Measurements from ENCODE around the gene ABTB2. TPM values are rescaled to one million over a fixed set of nuclear protein-coding genes. Genes with fewer than 3 reads are reported as not detected.
A peak's percentile ranks its signal among the peaks of the same experiment; 100 is the strongest.

Gene ABTB2
- total and polyA plus RNA-seq, 10 of the 15 experiments (the other 5 are each of a cell fraction or from before 2014, with no cell fraction given) = 0.13 to 2.1 (median 0.72) TPM

DNA sequence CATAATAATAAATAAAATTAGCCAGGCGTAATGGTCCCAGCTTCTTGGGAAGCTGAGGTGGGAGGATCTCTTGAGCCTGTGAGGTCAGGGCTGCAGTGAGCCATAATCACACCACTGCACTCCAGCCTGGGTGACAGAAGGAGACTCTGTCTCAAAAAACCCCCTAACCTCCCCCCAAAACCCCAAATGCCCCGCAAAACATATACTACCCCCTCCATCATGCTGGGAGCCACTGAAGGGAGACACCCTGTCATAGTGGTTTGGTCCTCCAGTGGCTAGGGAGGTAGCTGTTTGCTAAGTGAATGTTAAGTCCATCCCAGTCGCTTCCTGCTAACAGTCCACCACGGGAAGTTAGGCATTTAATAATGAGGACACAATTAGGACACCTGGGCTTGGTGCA lies 125.0 kb downstream of the ABTB2 start:
- Histone ChIP-seq H3K27ac (ENCODE audit: control insufficient read depth, insufficient read depth) (0 out of 2 replicates have a peak overlapping the region, but pooled peaks have one; percentile 37), H3K79me2 (ENCODE audit: control insufficient read depth, insufficient read depth, low read length) (no peaks in the 10 kb centered on the region), H3K36me3 (ENCODE audit: control insufficient read depth in 2 of 2, insufficient read depth in 2 of 2, low read length in 1 of 2) (no peaks in the 10 kb centered on the region; a peak in 1 of 4 replicates), H3K4me2 (ENCODE audit: control insufficient read depth, insufficient read depth) (no peak overlapping the region), H3K4me1 (ENCODE audit: control insufficient read depth, insufficient read depth, low read length) (peaks cover 48% of the 10 kb centered on the region), H3K27me3 (replicated peaks in 1 of 2; ENCODE audit: control insufficient read depth in 2 of 2, insufficient read depth in 2 of 2, low read length in 1 of 2) (no peaks in the 10 kb centered on the region), H3K9me3 (replicated peaks; ENCODE audit: control insufficient read depth, insufficient read depth, low read length) (no peaks in the 10 kb centered on the region), H3K9ac (ENCODE audit: control insufficient read depth, insufficient read depth, low read length) (no peak overlapping the region), H2AFZ (ENCODE audit: control insufficient read depth, low read depth, low read length) (peak overlapping the region; percentile 6), H3K4me3 (no peak overlapping the region), H4K20me1 (ENCODE audit: control insufficient read depth, insufficient read depth) (no peaks in the 10 kb centered on the region)
- POLR2A ChIA-PET = interaction anchor here (1.5 to 2.2 kb wide), 3 partner anchors 10 to 17 kb away, joined by 3 to 9 read pairs (median 6); no protein-coding TSS in a partner anchor
- 47% methylated on average over 4 of the region's 4 CpGs for WGBS (ENCODE audit: insufficient coverage, insufficient replicate concordance, low lambda C conversion rate, missing lambda C conversion rate)
- intact Hi-C loops (cut with micrococcal nuclease; ENCODE audit: unreplicated experiment) = loop anchor here (10.0 kb wide), 1 partner anchor 458 kb away; the partner anchor contains the start of gene FBXO3
- SMC1A ChIA-PET (ENCODE audit: uncharacterized antibody, unreplicated experiment) = interaction anchor here (0.6 to 17.3 kb wide), 8 partner anchors 10 to 1455 kb away, joined by 3 to 192 read pairs (median 8); no protein-coding TSS in a partner anchor
- CTCF ChIA-PET = interaction anchor here (0.6 to 4.2 kb wide), 2 partner anchors 10 to 125 kb away, joined by 3 to 18 read pairs; no protein-coding TSS in a partner anchor
- in situ Hi-C loops (cut with MboI) = no loop called here
- 0 out of 2 replicates have a peak, but pooled peaks have one; percentile 15 for TF ChIP-seq NFIC (IDR thresholded peaks at IDR 0.05; ENCODE audit: low read depth, low read length)
- TF ChIP-seq RUNX3 (IDR thresholded peaks at IDR 0.05; ENCODE audit: low read length) = peak; percentile 75; the same call in 1 of the 2 replicates
- TF ChIP-seq IKZF2 (IDR thresholded peaks at IDR 0.05) = peak in 1 of 2 experiments; percentile 31; a peak in 1 of 4 replicates
- TF ChIP-seq POLR2AphosphoS2 (IDR thresholded peaks at IDR 0.05; ENCODE audit: low read depth, low read length) = no peak
- 0 out of 2 replicates have a peak, but pooled peaks have one; percentile 17 for TF ChIP-seq EED (IDR thresholded peaks at IDR 0.05; ENCODE audit: low read depth)
- no peak for DNase-seq (ENCODE audit: low read depth, low spot score)
- peak; percentile 20 for ATAC-seq
- RAD21 ChIA-PET (ENCODE audit: unreplicated experiment) = interaction anchor here (0.6 to 7.2 kb wide), 7 partner anchors 8 to 125 kb away, joined by 3 to 107 read pairs (median 4); partner anchors contain the start of gene ABTB2
- FAIRE-seq = no peak
- BruUV-seq (replicated peaks) = no TSS peak

DNA sequence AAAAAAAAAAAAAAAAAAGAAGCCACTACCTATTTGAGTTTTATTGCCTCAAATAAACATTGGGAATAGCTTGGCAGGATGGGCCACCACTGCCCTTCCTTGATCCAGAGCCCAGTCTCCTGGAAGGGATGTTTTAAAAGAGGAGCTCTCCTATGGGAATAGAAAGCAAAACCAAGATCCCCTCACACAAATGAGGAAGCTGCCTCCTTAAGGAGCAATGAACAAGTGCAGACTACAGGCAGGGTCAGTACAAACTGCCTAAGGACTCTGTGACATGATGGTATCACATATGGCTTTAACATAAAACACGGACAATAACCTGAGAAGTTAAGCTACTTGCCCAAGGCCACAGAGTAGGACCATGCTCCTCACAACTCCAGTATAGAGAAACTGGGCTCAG lies 131.6 kb downstream of the ABTB2 start:
- WGBS (ENCODE audit: insufficient coverage, insufficient replicate concordance, low lambda C conversion rate, missing lambda C conversion rate) = 90% methylated on average over 1 of the region's 1 CpG
- intact Hi-C loops (cut with micrococcal nuclease; ENCODE audit: unreplicated experiment) (no loop called here), in situ Hi-C loops (cut with MboI) (no loop called here)
- no peaks in the 10 kb centered on the region; a peak in 1 of 4 replicates for H3K36me3 ChIP-seq (ENCODE audit: control insufficient read depth in 2 of 2, insufficient read depth in 2 of 2, low read length in 1 of 2)
- no peaks in the 10 kb centered on the region for H3K79me2 ChIP-seq (ENCODE audit: control insufficient read depth, insufficient read depth, low read length)
- H3K4me2 ChIP-seq (ENCODE audit: control insufficient read depth, insufficient read depth) = no peak overlapping the region
- BruUV-seq (replicated peaks) = no TSS peak
- DNase-seq (ENCODE audit: low read depth, low spot score) = no peak
- no peaks in the 10 kb centered on the region; a peak in 1 of 4 replicates for H3K27me3 ChIP-seq (replicated peaks in 1 of 2; ENCODE audit: control insufficient read depth in 2 of 2, insufficient read depth in 2 of 2, low read length in 1 of 2)
- no peaks in the 10 kb centered on the region; the same call in 1 of the 2 replicates for H4K20me1 ChIP-seq (ENCODE audit: control insufficient read depth, insufficient read depth)
- peak; percentile 32 for ATAC-seq
- H3K9ac ChIP-seq (ENCODE audit: control insufficient read depth, insufficient read depth, low read length) = no peak overlapping the region
- TF ChIP-seq, protein P1, sequence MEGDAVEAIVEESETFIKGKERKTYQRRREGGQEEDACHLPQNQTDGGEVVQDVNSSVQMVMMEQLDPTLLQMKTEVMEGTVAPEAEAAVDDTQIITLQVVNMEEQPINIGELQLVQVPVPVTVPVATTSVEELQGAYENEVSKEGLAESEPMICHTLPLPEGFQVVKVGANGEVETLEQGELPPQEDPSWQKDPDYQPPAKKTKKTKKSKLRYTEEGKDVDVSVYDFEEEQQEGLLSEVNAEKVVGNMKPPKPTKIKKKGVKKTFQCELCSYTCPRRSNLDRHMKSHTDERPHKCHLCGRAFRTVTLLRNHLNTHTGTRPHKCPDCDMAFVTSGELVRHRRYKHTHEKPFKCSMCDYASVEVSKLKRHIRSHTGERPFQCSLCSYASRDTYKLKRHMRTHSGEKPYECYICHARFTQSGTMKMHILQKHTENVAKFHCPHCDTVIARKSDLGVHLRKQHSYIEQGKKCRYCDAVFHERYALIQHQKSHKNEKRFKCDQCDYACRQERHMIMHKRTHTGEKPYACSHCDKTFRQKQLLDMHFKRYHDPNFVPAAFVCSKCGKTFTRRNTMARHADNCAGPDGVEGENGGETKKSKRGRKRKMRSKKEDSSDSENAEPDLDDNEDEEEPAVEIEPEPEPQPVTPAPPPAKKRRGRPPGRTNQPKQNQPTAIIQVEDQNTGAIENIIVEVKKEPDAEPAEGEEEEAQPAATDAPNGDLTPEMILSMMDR (IDR thresholded peaks at IDR 0.05 in 2 of 3, conservative IDR thresholded peaks at IDR 0.05 in 1 of 3; ENCODE audit: control insufficient read depth in 2 of 3, extremely low read depth in 1 of 3, insufficient read depth in 1 of 3, low read depth in 3 of 3, low read length in 3 of 3) = peak in 1 of 3 experiments; percentile 16; a peak in 1 of 6 replicates
- TF ChIP-seq SPI1 (IDR thresholded peaks at IDR 0.05; ENCODE audit: borderline replicate concordance, insufficient read depth, low read depth, low read length) = peak; percentile 27; the same call in 1 of the 2 replicates
- TF ChIP-seq JUND (IDR thresholded peaks at IDR 0.05; ENCODE audit: low read depth, low read length) = no peak
- ChIA-PET POLR2A (interaction anchor here (0.6 to 2.4 kb wide), 5 partner anchors 10 to 276 kb away, joined by 3 to 10 read pairs (median 5); no protein-coding TSS in a partner anchor), CTCF (interaction anchor here (0.8 to 2.8 kb wide), 14 partner anchors 9 to 145 kb away, joined by 3 to 19 read pairs (median 4); no protein-coding TSS in a partner anchor), SMC1A (ENCODE audit: uncharacterized antibody, unreplicated experiment) (interaction anchor here (0.6 to 2.5 kb wide), 14 partner anchors 9 to 139 kb away, joined by 3 to 16 read pairs (median 4); no protein-coding TSS in a partner anchor), RAD21 (ENCODE audit: unreplicated experiment) (interaction anchor here (1.0 to 2.4 kb wide), 7 partner anchors 11 to 52 kb away, joined by 5 to 10 read pairs (median 8); no protein-coding TSS in a partner anchor)
- H3K9me3 ChIP-seq (replicated peaks; ENCODE audit: control insufficient read depth, insufficient read depth, low read length) = no peaks in the 10 kb centered on the region
- H3K27ac ChIP-seq (ENCODE audit: control insufficient read depth, insufficient read depth) = no peak overlapping the region
- no peak for FAIRE-seq
- H3K4me1 ChIP-seq (ENCODE audit: control insufficient read depth, insufficient read depth, low read length) = peaks cover 5% of the 10 kb centered on the region; the same call in 1 of the 2 replicates
- H2AFZ ChIP-seq (ENCODE audit: control insufficient read depth, low read depth, low read length) = no peak overlapping the region
- no peak overlapping the region for H3K4me3 ChIP-seq
